B cell (primary cell): Measurements from ENCODE around the gene PGLYRP2. TPM values are rescaled to one million over a fixed set of nuclear protein-coding genes. Genes with fewer than 3 reads are reported as not detected.
"Not testable (repeated sequence)": the region's sequence is repeated elsewhere in the genome, so short reads cannot be mapped to it uniquely, and the experiment has no call there.

Source experiments
- ATAC-seq: fragments of 200-7000 bp; cut with Tn5 transposase; one replicate; pipeline ENCODE4 v1.10.0; 2021; ENCODE audit warnings: low read depth, mild to moderate bottlenecking, moderate number of reproducible peaks, moderate library complexity
- CTCF ChIA-PET: fragments of 350-600 bp; sonication (Branson Sonifier 250); formaldehyde crosslinking; loops from one replicate; lab custom pipeline; 2021; ENCODE audit warnings: antibody characterized with exemption, inconsistent platforms; lab: Charles Lee
- POLR2A ChIA-PET: fragments of 350-600 bp; sonication (Branson Sonifier 250); formaldehyde crosslinking; loops from one replicate; lab custom pipeline; 2021; ENCODE audit warnings: antibody characterized with exemption; lab: Charles Lee
- DNase-seq: peaks from one replicate; pipeline ENCODE4 v3.0.0; 2013
- H2AFZ ChIP-seq: 2 replicates; pipeline ENCODE4 v1.6.1; 2012; ENCODE audit warnings: mild to moderate bottlenecking, low read depth, low read length; ENCODE audit not compliant: insufficient read depth, poor library complexity, severe bottlenecking
- H3K27ac ChIP-seq, 2 donors: 1 replicate in 1 of 2; 2 replicates in 1 of 2; pipeline ENCODE4 v1.5.1; 2012 to 2013; ENCODE audit warnings: low read length in 2 of 2, mild to moderate bottlenecking in 2 of 2, moderate library complexity in 1 of 2
- H3K27me3 ChIP-seq, 4 experiments: fragments of 200-600 bp in 1 of 4; sonication (generic) in 1 of 4; replicated peaks in 1 of 4; 1 replicate in 2 of 4; 2 replicates in 2 of 4; pipeline versions ENCODE4 v1.6.1 to v1.7.0; 2013 to 2016; ENCODE audit warnings: low read length in 3 of 4, mild to moderate bottlenecking in 2 of 4, mixed read lengths in 1 of 4, moderate library complexity in 1 of 4; ENCODE audit not compliant: insufficient read depth in 4 of 4, control insufficient read depth in 3 of 4; ENCODE audit errors: control extremely low read depth in 1 of 4
- H3K36me3 ChIP-seq, 2 experiments: replicated peaks in 1 of 2; 1 replicate in 1 of 2; 2 replicates in 1 of 2; pipeline versions ENCODE4 v1.6.1 to v1.7.1; 2013; ENCODE audit warnings: low read length in 1 of 2; ENCODE audit not compliant: insufficient read depth in 2 of 2, control insufficient read depth in 1 of 2; ENCODE audit errors: control extremely low read depth in 1 of 2, extremely low read depth in 1 of 2
- H3K4me1 ChIP-seq, 2 donors: fragments of 200-600 bp in 1 of 2; sonication (generic) in 1 of 2; 1 replicate in 1 of 2; 2 replicates in 1 of 2; pipeline versions ENCODE4 v1.5.1 to v1.6.1; 2013 to 2017; ENCODE audit warnings: low read length in 2 of 2; ENCODE audit not compliant: control insufficient read depth in 2 of 2, insufficient read depth in 2 of 2
- H3K4me2 ChIP-seq: replicated peaks from 2 replicates; pipeline ENCODE3; 2012; ENCODE audit warnings: mild to moderate bottlenecking, low read depth, low read length; ENCODE audit not compliant: poor library complexity, severe bottlenecking
- H3K4me3 ChIP-seq, 5 experiments: fragments of 200-600 bp in 1 of 5; sonication (generic) in 1 of 5; 1 replicate in 3 of 5; 2 replicates in 2 of 5; pipeline versions ENCODE4 v1.5.1 to v1.7.0; 2011 to 2016; ENCODE audit warnings: low read length in 4 of 5, mild to moderate bottlenecking in 4 of 5, low read depth in 2 of 5, control low read depth in 1 of 5, moderate library complexity in 1 of 5; ENCODE audit not compliant: insufficient read depth in 1 of 5; ENCODE audit errors: control extremely low read depth in 1 of 5, extremely low read depth in 1 of 5
- H3K79me2 ChIP-seq: fragments of 200-600 bp; sonication (generic); one replicate; pipeline ENCODE4 v1.6.0; 2016; ENCODE audit warnings: low read length; ENCODE audit not compliant: control insufficient read depth, insufficient read depth
- H3K9ac ChIP-seq: fragments of 200-600 bp; sonication (generic); 2 replicates; pipeline ENCODE4 v1.6.1; 2017; ENCODE audit warnings: mild to moderate bottlenecking, low read length, moderate library complexity
- H3K9me3 ChIP-seq, 3 donors: one replicate each; pipeline versions ENCODE4 v1.6.1 to v1.7.1; 2013; ENCODE audit warnings: low read length in 2 of 3; ENCODE audit not compliant: control insufficient read depth in 2 of 3, insufficient read depth in 1 of 3; ENCODE audit errors: control extremely low read depth in 1 of 3
- H4K20me1 ChIP-seq: 2 replicates; pipeline ENCODE4 v1.6.0; 2012; ENCODE audit warnings: mild to moderate bottlenecking, low read length; ENCODE audit not compliant: insufficient read depth, control insufficient read depth, poor library complexity, severe bottlenecking
- H3K27ac Mint-ChIP-seq: one replicate; pipeline ENCODE4 v1.8.0; 2021; ENCODE audit warnings: mixed read lengths
- H3K27me3 Mint-ChIP-seq: one replicate; pipeline ENCODE4 v1.8.0; 2021; ENCODE audit warnings: mixed read lengths
- H3K4me1 Mint-ChIP-seq: one replicate; pipeline ENCODE4 v1.8.0; 2021; ENCODE audit warnings: mixed read lengths
- H3K4me3 Mint-ChIP-seq: one replicate; pipeline ENCODE4 v1.8.0; 2021; ENCODE audit warnings: mixed read lengths
- H3K9me3 Mint-ChIP-seq: one replicate; pipeline ENCODE4 v1.8.0; 2022; ENCODE audit warnings: mixed read lengths; ENCODE audit not compliant: insufficient read depth
- EZH2 ChIP-seq: IDR thresholded peaks from 2 replicates; pipeline ENCODE4 v1.6.1; 2012; ENCODE audit warnings: borderline replicate concordance, low read depth, mild to moderate bottlenecking, moderate library complexity, low read length; ENCODE audit not compliant: insufficient read depth, poor library complexity, severe bottlenecking
- WGBS: methylation state at CpG from one replicate; pipeline ENCODE4 v1.1.5; 2013; ENCODE audit warnings: missing lambda C conversion rate; ENCODE audit not compliant: insufficient coverage; 5-methylcytosine and 5-hydroxymethylcytosine counted together
- intact Hi-C: fragments of 100-400 bp; cut with micrococcal nuclease; formaldehyde crosslinking; loops from one replicate; pipeline ENCODE4 v1.10.0; 2022
- polyA plus RNA-seq: library from polyadenylated mRNA; depleted of rRNA; stranded (reverse); fragments of >200 nt; gene quantifications from 2 replicates; pipeline ENCODE4 v1.2.3, GENCODE V29; 2012
- total RNA-seq, 2 donors: library from RNA; stranded (reverse); fragments of 120-200 nt in 1 of 2; gene quantifications; 1 replicate in 1 of 2; 2 replicates in 1 of 2; pipeline versions ENCODE4 v1.2.3 to v1.2.4, GENCODE V29; 2013 to 2022
- TF ChIP-seq, protein P1 (sequence below): fragments of 200-600 bp; IDR thresholded peaks from one replicate; pipeline ENCODE4 v1.8.0; 2022; ENCODE audit warnings: antibody characterized with exemption, mild to moderate bottlenecking

The PGLYRP2 gene
- total and polyA plus RNA-seq, 2 donors (not counting 1 experiment from before 2014, with no cell fraction given), result not detected

DNA sequence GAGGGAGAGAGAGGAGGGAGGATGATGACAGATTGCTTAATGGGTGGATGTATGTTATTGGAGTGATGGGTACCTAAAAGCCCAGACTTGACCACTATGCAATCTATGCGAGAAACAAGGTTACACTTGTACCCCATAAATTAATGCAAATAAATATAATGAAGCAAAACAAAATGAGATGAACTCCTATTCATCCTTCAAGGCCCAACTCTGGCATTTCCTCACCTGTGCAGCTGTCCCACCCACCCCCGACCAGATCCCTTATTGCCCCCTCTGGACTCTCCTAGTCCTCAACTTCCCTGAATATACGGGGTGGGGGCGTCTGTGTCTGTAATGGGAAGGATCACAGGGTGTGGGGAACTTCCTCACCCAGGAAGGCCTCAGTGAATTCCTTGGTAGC lies 4.1 kb downstream of the PGLYRP2 start:
- intact Hi-C loops, result no loop called here
- POLR2A ChIA-PET, result interaction anchor here (0.6 kb wide), 1 partner anchor 224 kb away, joined by 3 read pairs; no protein-coding TSS in a partner anchor
- Mint-ChIP-seq H3K4me3 (no peak overlapping the region), H3K4me1 (peaks cover under 1% of the 10 kb centered on the region), H3K27ac (no peak overlapping the region), H3K27me3 (peaks cover 9% of the 10 kb centered on the region), H3K9me3 (no peaks in the 10 kb centered on the region)
- H3K27ac ChIP-seq, result no peak overlapping the region
- ATAC-seq, result no peak
- no peaks in the 10 kb centered on the region for H4K20me1 ChIP-seq
- H3K36me3 ChIP-seq, result no peaks in the 10 kb centered on the region
- H3K79me2 ChIP-seq, result no peaks in the 10 kb centered on the region
- TF ChIP-seq, protein P1, sequence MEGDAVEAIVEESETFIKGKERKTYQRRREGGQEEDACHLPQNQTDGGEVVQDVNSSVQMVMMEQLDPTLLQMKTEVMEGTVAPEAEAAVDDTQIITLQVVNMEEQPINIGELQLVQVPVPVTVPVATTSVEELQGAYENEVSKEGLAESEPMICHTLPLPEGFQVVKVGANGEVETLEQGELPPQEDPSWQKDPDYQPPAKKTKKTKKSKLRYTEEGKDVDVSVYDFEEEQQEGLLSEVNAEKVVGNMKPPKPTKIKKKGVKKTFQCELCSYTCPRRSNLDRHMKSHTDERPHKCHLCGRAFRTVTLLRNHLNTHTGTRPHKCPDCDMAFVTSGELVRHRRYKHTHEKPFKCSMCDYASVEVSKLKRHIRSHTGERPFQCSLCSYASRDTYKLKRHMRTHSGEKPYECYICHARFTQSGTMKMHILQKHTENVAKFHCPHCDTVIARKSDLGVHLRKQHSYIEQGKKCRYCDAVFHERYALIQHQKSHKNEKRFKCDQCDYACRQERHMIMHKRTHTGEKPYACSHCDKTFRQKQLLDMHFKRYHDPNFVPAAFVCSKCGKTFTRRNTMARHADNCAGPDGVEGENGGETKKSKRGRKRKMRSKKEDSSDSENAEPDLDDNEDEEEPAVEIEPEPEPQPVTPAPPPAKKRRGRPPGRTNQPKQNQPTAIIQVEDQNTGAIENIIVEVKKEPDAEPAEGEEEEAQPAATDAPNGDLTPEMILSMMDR, result no peak
- no peak for TF ChIP-seq EZH2
- CTCF ChIA-PET, result no interaction called here
- H3K4me3 ChIP-seq, result no peak overlapping the region
- no peak for DNase-seq
- no peak overlapping the region for H3K4me2 ChIP-seq
- no peak overlapping the region for H2AFZ ChIP-seq
- peaks cover 0 to 15% (median 0%) of the 10 kb centered on the region in 3 donors for H3K9me3 ChIP-seq
- WGBS, result 80% methylated on average over 1 of the region's 4 CpGs
- H3K27me3 ChIP-seq, result peaks cover 0 to 10% (median 0%) of the 10 kb centered on the region in 4 experiments
- peaks cover 0 to under 1% of the 10 kb centered on the region in 2 donors for H3K4me1 ChIP-seq
- H3K9ac ChIP-seq, result no peak overlapping the region

DNA sequence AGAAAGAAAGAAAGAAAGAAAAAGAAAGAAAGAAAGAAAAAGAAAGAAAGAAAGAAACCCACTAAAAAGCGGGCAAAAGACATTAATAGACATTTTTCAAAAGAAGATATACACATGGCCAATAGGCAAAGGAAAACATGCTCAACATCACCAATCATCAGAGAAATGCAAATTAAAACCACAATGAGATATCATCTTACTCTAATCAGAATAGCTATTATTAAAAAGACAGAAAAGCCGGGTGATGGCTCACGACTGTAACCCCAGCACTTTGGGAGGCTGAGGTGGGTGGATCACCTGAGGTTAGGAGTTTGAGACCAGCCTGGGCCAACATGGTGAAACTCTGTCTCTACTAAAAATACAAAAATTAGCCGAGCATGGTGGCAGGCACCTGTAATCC lies 5.5 kb downstream of the PGLYRP2 start:
- H2AFZ ChIP-seq, DNase-seq, H3K36me3 ChIP-seq, H3K27ac Mint-ChIP-seq, H3K9ac ChIP-seq, ATAC-seq, POLR2A ChIA-PET, H4K20me1 ChIP-seq, H3K4me3 ChIP-seq, H3K4me2 ChIP-seq, H3K27ac ChIP-seq, H3K9me3 Mint-ChIP-seq, intact Hi-C loops, CTCF ChIA-PET, H3K4me3 Mint-ChIP-seq, H3K79me2 ChIP-seq: not testable (repeated sequence)
- Mint-ChIP-seq H3K4me1 (peaks cover 12% of the 10 kb centered on the region), H3K27me3 (peaks cover 19% of the 10 kb centered on the region)
- Histone ChIP-seq H3K9me3 (peaks cover 0 to 21% (median 0%) of the 10 kb centered on the region in 3 donors), H3K4me1 (peaks cover 12 to 13% of the 10 kb centered on the region in 2 donors), H3K27me3 (peaks cover 0 to 24% (median 5%) of the 10 kb centered on the region in 4 experiments)
- WGBS, result 100% methylated on average over 1 of the region's 4 CpGs
